ENCODE results near the gene FN1. TPM values are rescaled to one million over a fixed set of nuclear protein-coding genes. Genes with fewer than 3 reads are reported as not detected.

FN1 gene
- total RNA-seq, 1 donor from 2014 or later, result 52.0 TPM

DNA sequence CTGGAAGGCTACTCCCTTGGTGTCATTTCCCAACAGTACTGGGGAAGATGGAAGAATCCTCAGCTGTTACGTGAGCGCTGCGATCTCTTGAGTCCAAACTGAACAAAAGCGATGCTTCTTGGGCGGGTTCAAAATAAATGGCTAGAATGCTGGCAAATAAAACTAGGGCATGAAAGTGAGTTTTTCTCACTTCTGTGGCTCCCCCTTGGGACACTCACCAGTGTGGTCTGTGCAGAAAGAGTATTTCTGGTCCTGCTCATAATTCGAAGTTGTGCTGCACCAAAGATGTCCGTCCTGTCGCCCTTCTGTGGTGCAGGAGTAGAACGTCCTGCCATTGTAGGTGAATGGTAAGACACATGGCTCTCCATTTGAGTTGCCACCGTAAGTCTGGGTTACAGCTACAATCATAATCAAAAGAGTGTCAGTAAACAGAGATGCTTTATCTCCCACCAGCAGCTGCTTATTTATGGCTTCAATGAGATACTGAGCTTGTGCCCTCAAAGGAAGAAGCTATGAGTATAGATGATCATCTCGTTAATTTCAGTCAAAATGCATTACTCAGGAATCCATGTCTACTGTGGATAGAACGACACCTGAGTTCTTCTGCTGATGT, 11.8 kb downstream of the FN1 start:
- Histone ChIP-seq H2AFZ (replicated peaks) (no peak overlapping the region), H3K9me3 (ENCODE audit: low read depth) (no peaks in the 10 kb centered on the region), H3K79me2 (ENCODE audit: low read depth) (no peaks in the 10 kb centered on the region), H3K27me3 (no peaks in the 10 kb centered on the region), H3K4me1 (no peaks in the 10 kb centered on the region), H3K4me2 (no peak overlapping the region), H3K27ac (no peak overlapping the region), H3K9ac (no peak overlapping the region), H3F3A (ENCODE audit: low read depth) (no peaks in the 10 kb centered on the region), H4K20me1 (ENCODE audit: low read depth) (no peaks in the 10 kb centered on the region), H3K36me3 (peaks cover 3% of the 10 kb centered on the region), H3K4me3 (no peak overlapping the region)
- TF ChIP-seq EZH2phosphoT487 (IDR thresholded peaks at IDR 0.05) (no peak), EZH2 (IDR thresholded peaks at IDR 0.05) (no peak)
- TF ChIP-seq, protein P1, sequence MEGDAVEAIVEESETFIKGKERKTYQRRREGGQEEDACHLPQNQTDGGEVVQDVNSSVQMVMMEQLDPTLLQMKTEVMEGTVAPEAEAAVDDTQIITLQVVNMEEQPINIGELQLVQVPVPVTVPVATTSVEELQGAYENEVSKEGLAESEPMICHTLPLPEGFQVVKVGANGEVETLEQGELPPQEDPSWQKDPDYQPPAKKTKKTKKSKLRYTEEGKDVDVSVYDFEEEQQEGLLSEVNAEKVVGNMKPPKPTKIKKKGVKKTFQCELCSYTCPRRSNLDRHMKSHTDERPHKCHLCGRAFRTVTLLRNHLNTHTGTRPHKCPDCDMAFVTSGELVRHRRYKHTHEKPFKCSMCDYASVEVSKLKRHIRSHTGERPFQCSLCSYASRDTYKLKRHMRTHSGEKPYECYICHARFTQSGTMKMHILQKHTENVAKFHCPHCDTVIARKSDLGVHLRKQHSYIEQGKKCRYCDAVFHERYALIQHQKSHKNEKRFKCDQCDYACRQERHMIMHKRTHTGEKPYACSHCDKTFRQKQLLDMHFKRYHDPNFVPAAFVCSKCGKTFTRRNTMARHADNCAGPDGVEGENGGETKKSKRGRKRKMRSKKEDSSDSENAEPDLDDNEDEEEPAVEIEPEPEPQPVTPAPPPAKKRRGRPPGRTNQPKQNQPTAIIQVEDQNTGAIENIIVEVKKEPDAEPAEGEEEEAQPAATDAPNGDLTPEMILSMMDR (IDR thresholded peaks at IDR 0.05), result no peak
- H3K4me3 Mint-ChIP-seq, result no peak overlapping the region
- H3K36me3 Mint-ChIP-seq, result peaks cover 42% of the 10 kb centered on the region
- no peak overlapping the region for H3K27ac Mint-ChIP-seq
- DNase-seq (ENCODE audit: low spot score), result no peak
- H3K9me3 Mint-ChIP-seq, result no peaks in the 10 kb centered on the region
- peaks cover 2% of the 10 kb centered on the region for H3K27me3 Mint-ChIP-seq (ENCODE audit: insufficient read depth, low read depth)
- H3K4me1 Mint-ChIP-seq, result no peaks in the 10 kb centered on the region

DNA sequence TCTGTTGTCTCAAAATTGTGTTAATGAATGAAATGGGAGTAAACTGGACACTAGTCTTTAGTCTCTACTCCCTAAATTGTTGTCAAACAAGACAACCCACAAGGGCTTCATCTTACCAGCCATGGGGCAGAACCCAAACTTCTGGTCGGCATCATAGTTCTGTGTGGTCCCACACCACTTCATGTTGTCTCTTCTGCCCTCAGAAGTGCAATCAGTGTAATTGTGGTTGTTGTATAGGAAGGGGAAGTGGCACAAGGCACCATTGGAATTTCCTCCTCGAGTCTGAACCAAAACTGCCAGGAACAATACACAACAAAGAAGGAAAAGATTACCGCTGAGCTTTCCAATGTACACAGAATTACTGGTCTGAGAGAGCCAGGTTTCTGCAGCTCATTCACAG, 12.6 kb downstream of the FN1 start:
- DNase-seq (ENCODE audit: low spot score), result no peak
- Histone ChIP-seq H3K4me1 (no peaks in the 10 kb centered on the region), H3K9me3 (ENCODE audit: low read depth) (no peaks in the 10 kb centered on the region), H4K20me1 (ENCODE audit: low read depth) (no peaks in the 10 kb centered on the region), H3K4me3 (no peak overlapping the region), H3K36me3 (peaks cover 3% of the 10 kb centered on the region), H3K4me2 (no peak overlapping the region), H3K79me2 (ENCODE audit: low read depth) (no peaks in the 10 kb centered on the region), H3K27me3 (no peaks in the 10 kb centered on the region), H3K27ac (no peak overlapping the region), H2AFZ (replicated peaks) (no peak overlapping the region), H3K9ac (no peak overlapping the region), H3F3A (ENCODE audit: low read depth) (no peaks in the 10 kb centered on the region)
- H3K27me3 Mint-ChIP-seq (ENCODE audit: insufficient read depth, low read depth), result peaks cover 2% of the 10 kb centered on the region
- H3K36me3 Mint-ChIP-seq, result peaks cover 42% of the 10 kb centered on the region
- H3K27ac Mint-ChIP-seq, result no peak overlapping the region
- TF ChIP-seq, protein P1 (IDR thresholded peaks at IDR 0.05), result no peak
- TF ChIP-seq EZH2 (IDR thresholded peaks at IDR 0.05) (no peak), EZH2phosphoT487 (IDR thresholded peaks at IDR 0.05) (no peak)
- no peaks in the 10 kb centered on the region for H3K4me1 Mint-ChIP-seq
- H3K9me3 Mint-ChIP-seq, result no peaks in the 10 kb centered on the region
- H3K4me3 Mint-ChIP-seq, result no peak overlapping the region

DNA sequence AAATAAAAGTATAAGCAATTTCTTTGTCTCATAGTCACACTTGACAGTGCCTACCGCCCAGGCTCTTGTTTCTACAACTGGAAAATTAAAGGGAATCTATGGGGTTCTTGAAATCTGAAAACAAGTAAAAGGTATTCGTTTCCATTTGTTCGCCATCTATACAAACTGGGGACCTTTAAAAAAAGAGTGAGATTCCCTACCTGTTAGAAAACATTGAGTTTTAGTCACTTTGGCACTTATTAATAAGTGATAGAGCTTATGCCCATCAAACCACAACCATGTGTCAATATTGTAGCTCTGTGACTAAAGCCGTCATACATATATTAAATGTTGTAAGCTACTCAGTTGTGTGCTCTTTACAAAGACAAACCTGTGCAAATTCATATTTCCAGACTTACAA, 13.2 kb downstream of the FN1 start:
- Histone ChIP-seq H3K4me3 (no peak overlapping the region), H3K79me2 (ENCODE audit: low read depth) (no peaks in the 10 kb centered on the region), H3F3A (ENCODE audit: low read depth) (no peaks in the 10 kb centered on the region), H3K4me1 (no peaks in the 10 kb centered on the region), H3K4me2 (no peak overlapping the region), H2AFZ (replicated peaks) (no peak overlapping the region), H3K9ac (no peak overlapping the region), H3K9me3 (ENCODE audit: low read depth) (no peaks in the 10 kb centered on the region), H3K27ac (no peak overlapping the region), H4K20me1 (ENCODE audit: low read depth) (no peaks in the 10 kb centered on the region), H3K27me3 (no peaks in the 10 kb centered on the region), H3K36me3 (peaks cover 3% of the 10 kb centered on the region)
- DNase-seq (ENCODE audit: low spot score), result no peak
- Mint-ChIP-seq H3K27me3 (ENCODE audit: insufficient read depth, low read depth) (peaks cover 2% of the 10 kb centered on the region), H3K27ac (no peak overlapping the region), H3K4me1 (no peaks in the 10 kb centered on the region), H3K4me3 (no peak overlapping the region), H3K36me3 (peaks cover 39% of the 10 kb centered on the region), H3K9me3 (no peaks in the 10 kb centered on the region)
- TF ChIP-seq, protein P1 (IDR thresholded peaks at IDR 0.05), result no peak
- no peak for TF ChIP-seq EZH2 (IDR thresholded peaks at IDR 0.05)
- TF ChIP-seq EZH2phosphoT487 (IDR thresholded peaks at IDR 0.05), result no peak
